GM19023 (cell line): ENCODE measurements around the gene GBP3.
"Not testable (repeated sequence)": the region's sequence is repeated elsewhere in the genome, so short reads cannot be mapped to it uniquely, and the experiment has no call there.

Source experiments
- ATAC-seq: cut with Tn5 transposase; IDR thresholded peaks from one replicate; pipeline ENCODE4 v1.9.1; 2021; ENCODE audit warnings: mild to moderate bottlenecking, moderate library complexity; ENCODE audit not compliant: unreplicated experiment

Gene GBP3

DNA sequence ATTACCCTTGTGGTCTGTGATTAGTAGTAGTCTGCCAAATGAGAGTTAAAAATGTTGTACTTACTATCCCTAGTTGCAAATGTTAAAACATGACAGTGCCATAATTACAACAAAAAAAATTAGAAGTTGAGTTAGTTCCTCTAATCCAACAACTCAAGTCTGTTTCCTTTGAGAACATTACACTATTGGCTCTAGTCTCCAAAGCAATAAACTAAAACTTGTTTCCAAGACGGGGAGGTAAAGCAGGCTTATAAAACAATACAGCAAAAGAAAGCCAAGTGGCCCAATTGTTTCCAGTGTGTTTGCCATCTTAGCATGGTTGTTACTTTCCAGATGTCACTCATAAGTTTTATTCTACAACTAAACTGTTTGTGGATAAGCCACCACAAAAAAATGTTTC is 41.8 kb downstream of the GBP3 start:
- ATAC-seq = no peak

- ATAC-seq = no peak
Measured at GRCh38 chr1:88979749-88980116, 42.9 kb downstream of the GBP3 start.

- ATAC-seq = no peak
Measured at GRCh38 chr1:88979054-88979748, 43.5 kb downstream of the GBP3 start.

DNA sequence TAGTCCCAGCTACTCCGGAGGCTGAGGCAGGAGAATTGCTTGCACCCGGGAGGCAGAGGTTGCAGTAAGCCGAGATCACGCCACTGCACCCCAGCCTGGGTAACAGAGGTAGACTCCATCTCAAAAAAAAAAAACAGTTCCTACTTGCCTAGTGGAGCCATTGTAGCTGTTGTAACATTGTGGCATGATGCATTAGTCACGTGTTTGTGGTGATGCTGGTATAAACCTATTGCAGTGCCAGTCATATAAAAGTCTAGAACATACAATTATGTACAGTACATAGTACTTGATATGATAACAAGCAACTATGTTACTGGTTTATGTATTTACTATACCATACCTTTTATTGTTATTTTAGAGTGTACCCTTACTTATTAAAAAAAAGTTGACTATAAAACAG is 46.4 kb downstream of the GBP3 start:
- no peak for ATAC-seq

- not testable (repeated sequence) for ATAC-seq
Measured at GRCh38 chr1:88974616-88975172, 48.0 kb downstream of the GBP3 start.

GRCh38 chr1:88973520-88974137 is 49.0 kb downstream of the GBP3 start:
- ATAC-seq = no peak

DNA sequence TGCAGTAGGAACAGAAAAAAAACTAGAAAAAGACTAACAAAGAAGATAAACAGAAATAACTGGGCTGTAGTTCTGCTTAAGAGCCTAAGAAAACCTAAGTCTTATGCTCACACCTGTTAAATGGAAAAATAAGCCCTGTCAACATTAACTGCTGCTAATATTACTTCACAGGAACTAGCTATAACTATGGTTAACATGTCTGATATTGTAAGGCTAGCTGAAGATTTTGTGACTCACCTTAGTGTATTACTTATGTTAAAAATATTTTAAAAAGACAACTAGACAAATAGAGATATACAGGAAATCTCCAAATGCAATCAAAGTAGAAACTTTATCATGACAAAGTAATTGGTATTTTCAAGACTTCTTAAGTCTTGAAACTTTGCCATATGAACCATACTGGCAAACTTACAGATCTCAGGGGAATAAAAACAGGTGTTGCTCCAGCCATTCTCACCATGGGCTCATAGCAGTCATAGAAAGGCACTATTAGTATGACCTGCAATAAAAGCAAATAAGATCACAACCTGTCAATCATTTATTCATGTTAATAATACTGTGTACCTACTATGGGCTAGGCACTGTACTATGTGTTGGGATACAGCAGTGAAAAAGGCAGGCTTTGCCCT is 60.9 kb downstream of the GBP3 start:
- no peak for ATAC-seq

DNA sequence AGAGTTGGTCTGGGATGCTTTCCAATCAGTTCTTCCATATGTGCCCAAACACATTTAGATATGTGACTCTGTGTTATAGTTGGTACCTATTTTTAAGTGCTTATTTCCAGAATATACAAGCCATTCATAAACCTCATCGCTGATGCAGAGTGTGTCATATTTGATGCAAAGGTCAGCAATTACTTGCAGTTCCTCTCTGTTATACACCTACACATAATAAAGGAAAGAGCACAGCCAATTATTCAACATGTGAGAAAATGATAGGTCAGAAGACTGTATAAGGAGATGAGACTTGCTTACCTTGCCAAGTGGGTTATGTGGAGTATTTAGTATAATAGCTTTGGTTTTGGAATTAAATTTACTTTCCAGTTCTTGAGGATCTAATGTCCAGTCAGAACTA is 61.6 kb downstream of the GBP3 start:
- no peak for ATAC-seq
